AG10803 (cell line): ENCODE results near the gene FOXP1.

Experiments
- DNase-seq: peaks from one replicate; pipeline ENCODE4 v3.0.0; 2010; ENCODE audit warnings: low read depth
- H3K4me3 ChIP-seq: 2 replicates; pipeline ENCODE4 v1.5.1; 2011; ENCODE audit warnings: mild to moderate bottlenecking, low read length, control low read depth
- TF ChIP-seq, protein P1 (sequence below): conservative IDR thresholded peaks from 2 replicates; pipeline ENCODE4 v1.5.1; 2011; ENCODE audit warnings: mild to moderate bottlenecking, low read length, control low read depth, inconsistent platforms

The FOXP1 gene

DNA sequence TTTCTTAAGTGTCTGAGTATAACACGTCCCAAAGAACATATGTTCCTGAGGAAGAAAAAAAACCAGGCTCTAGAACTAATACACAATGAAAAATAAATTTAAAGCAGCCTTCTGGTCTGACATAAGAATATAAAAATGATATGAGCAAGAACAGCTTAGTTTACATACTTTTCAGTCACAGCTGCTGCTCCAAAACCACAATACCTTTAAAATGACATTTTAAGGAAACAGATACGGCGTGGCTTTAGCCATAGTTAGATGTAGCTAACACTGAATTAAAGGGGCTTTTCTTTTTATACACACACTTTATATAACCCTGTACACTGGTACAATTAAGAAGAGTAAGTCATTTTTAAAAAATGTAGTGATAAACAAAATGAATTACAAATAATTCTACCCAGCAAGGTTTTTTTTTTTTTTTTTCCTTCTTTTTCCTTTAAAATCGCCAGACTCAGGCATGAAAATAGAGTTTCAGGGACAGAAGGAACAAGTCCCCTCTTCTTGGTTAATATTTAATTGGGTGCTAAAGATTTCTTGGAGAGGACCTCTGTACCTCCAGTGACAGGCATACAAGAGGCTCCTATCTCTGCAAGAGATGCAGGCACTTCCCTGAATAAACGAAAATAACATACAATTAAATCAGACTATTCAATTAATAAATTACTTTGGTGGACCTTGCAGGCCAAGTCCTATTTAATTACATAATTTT is 265.6 kb downstream of the FOXP1 start:
- no peak overlapping the region for H3K4me3 ChIP-seq
- peak; percentile 35 for DNase-seq

DNA sequence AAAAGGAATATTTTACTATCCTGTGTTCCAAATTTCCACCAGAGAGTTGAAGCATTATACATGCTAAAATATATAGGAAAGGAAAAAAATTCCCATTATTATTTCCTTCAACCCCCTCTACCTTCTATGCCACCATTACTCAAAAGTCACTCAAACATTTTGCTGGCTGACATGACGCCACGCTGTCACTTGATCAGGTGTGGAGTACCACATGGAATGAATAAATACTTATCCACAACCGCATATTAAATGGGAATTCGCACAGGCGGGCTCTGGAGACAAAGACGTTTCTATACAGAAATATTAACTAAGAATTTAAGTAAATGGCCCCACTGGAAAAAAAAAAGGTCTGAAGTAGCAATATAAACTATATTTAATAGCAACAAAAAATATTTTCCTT is 266.4 kb downstream of the FOXP1 start:
- no peak overlapping the region for H3K4me3 ChIP-seq
- DNase-seq, result no peak
- TF ChIP-seq, protein P1, sequence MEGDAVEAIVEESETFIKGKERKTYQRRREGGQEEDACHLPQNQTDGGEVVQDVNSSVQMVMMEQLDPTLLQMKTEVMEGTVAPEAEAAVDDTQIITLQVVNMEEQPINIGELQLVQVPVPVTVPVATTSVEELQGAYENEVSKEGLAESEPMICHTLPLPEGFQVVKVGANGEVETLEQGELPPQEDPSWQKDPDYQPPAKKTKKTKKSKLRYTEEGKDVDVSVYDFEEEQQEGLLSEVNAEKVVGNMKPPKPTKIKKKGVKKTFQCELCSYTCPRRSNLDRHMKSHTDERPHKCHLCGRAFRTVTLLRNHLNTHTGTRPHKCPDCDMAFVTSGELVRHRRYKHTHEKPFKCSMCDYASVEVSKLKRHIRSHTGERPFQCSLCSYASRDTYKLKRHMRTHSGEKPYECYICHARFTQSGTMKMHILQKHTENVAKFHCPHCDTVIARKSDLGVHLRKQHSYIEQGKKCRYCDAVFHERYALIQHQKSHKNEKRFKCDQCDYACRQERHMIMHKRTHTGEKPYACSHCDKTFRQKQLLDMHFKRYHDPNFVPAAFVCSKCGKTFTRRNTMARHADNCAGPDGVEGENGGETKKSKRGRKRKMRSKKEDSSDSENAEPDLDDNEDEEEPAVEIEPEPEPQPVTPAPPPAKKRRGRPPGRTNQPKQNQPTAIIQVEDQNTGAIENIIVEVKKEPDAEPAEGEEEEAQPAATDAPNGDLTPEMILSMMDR, result no peak

More for the DNA sequence above, 265.6 kb downstream of the FOXP1 start:
- TF ChIP-seq, protein P1, result no peak

- TF ChIP-seq, protein P1, result no peak
- DNase-seq, result no peak
- no peak overlapping the region for H3K4me3 ChIP-seq
Measured at GRCh38 chr3:71316066-71316777, 267.3 kb downstream of the FOXP1 start.

DNA sequence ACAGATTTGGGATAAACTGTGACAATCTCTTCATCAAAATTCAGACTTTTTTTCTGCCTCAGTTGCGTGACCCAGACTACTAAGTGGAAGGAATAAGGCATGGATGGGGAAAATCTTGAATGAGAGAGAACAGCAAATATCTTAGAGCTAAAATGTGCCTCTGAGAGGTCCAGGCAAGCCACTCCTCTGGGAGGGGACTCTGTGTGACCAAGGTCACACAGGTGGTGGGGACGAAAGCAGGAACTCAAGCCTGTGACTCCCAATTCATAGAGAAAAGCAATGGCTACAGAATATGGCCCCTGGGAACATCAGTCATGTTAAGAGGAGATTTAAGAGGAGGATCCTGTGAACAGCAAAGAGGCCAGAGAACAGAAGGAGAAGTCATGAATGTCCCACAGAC is 268.1 kb downstream of the FOXP1 start:
- H3K4me3 ChIP-seq, result no peak overlapping the region
- no peak for DNase-seq
- TF ChIP-seq, protein P1, result no peak

DNA sequence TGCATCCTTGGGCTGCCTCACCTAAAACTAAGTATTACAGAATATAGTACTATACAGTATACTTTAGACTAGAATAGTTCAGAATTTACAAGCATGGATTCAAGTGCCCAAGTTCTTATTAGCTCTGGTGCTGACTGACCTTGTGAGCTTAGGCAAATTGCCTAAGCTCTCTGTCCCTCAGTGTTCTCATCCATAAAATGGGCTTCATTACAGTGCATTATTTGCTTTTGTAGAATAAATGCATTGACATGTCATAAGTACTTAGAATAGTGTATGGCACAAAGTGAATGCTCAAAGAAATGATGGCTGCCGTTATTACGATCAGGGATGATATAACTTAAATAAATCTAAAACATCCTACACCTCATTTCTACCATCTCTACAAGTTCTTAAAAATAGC is 269.7 kb downstream of the FOXP1 start:
- TF ChIP-seq, protein P1, result no peak
- no peak for DNase-seq
- H3K4me3 ChIP-seq, result no peak overlapping the region

DNA sequence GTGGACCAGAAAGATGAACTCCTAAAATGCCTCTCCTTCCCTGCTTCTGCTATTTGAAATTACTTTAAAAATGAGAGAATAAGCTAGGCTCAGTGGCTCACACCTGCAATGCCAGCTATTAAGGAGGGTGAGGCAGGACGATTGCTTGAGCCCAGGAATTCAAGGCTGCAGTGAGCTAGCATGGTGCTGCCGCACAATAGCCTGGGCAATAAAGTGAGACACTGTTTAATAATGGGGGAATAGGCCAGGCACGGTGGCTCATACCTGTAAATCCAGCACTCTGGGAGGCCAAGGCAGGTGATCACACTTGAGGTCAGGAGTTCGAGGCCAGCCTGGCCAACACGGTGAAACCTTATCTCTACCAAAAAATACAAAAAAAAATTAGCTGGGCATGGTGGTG is 271.1 kb downstream of the FOXP1 start:
- DNase-seq, result no peak
- TF ChIP-seq, protein P1, result no peak
- H3K4me3 ChIP-seq, result no peak overlapping the region

DNA sequence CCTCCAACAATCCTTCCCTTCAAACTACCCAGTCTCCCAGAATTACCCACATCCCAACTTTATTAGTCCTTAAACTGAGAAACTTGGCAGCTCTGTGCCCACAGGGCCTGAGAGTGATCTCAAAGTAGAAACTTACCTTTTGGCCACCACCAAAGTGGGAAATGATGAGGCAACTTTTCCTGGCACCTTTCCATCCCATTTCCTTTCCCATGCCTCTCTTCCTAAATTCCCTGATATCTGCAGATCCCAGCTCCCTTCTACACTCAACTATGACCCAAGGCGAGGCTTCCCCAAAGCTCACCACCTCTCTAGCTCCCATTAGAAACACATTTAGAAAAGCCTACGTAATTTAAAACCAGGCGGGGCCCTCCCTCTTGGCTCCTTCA is 271.9 kb downstream of the FOXP1 start:
- no peak overlapping the region for H3K4me3 ChIP-seq
- DNase-seq, result no peak
- TF ChIP-seq, protein P1, result no peak
